ENCODE results near the gene AFG3L2. TPM values are rescaled to one million over a fixed set of nuclear protein-coding genes. Genes with fewer than 3 reads are reported as not detected.
"Not testable (repeated sequence)": the region's sequence is repeated elsewhere in the genome, so short reads cannot be mapped to it uniquely, and the experiment has no call there.

Gene AFG3L2
- total and polyA plus RNA-seq, 2 of the 8 experiments (the other 6 are each of a cell fraction or from before 2014, with no cell fraction given): 29.7 to 84.8 TPM

- no peak for TF ChIP-seq SUZ12 (IDR thresholded peaks at IDR 0.05; ENCODE audit: low read length)
- TF ChIP-seq KDM5A (IDR thresholded peaks at IDR 0.05; ENCODE audit: low read length): no peak
- no peak for TF ChIP-seq BCL11A (IDR thresholded peaks at IDR 0.05; ENCODE audit: low read depth in 2 of 2, low read length in 2 of 2)
Observed at GRCh38 chr18:12411456-12411855, 34.4 kb upstream of the AFG3L2 start (continued).

- CTCF ChIA-PET (ENCODE audit: partially characterized antibody): interaction anchor here (0.9 kb wide), 1 partner anchor 20 kb away, joined by 3 read pairs; no protein-coding TSS in a partner anchor
- peaks cover 1 to 11% (median 2%) of the 10 kb centered on the region in 4 experiments; a peak in 5 of 7 replicates for H3K4me1 ChIP-seq (replicated peaks in 1 of 4; ENCODE audit: control insufficient read depth in 3 of 4, insufficient read depth in 4 of 4, low read length in 3 of 4)
- peaks cover 0 to 15% (median 14%) of the 10 kb centered on the region in 4 experiments; a peak in 6 of 7 replicates for H3K27me3 ChIP-seq (replicated peaks in 1 of 4; ENCODE audit: control insufficient read depth in 3 of 4, extremely low read depth in 1 of 4, insufficient read depth in 3 of 4, low read length in 3 of 4)
- H4K8ac ChIP-seq (ENCODE audit: extremely low read depth, insufficient read depth, low read length); H3K27ac ChIP-seq (ENCODE audit: low read depth, low read length); H3K56ac ChIP-seq (replicated peaks; ENCODE audit: insufficient read length, low read depth, low read length); H4K91ac ChIP-seq (replicated peaks; ENCODE audit: insufficient read length, low read length); H3K14ac ChIP-seq (ENCODE audit: insufficient read length); H4K20me1 ChIP-seq (replicated peaks in 1 of 2; ENCODE audit: control insufficient read depth in 1 of 2, insufficient read depth in 2 of 2, low read length in 2 of 2); H2BK5ac ChIP-seq (ENCODE audit: low read depth, low read length); H4K5ac ChIP-seq (ENCODE audit: insufficient read length, low read depth, low read length); H2AFZ ChIP-seq (ENCODE audit: low read length); H3K4ac ChIP-seq (replicated peaks; ENCODE audit: insufficient read length, low read depth, low read length); H2BK120ac ChIP-seq (replicated peaks; ENCODE audit: low read depth, low read length); H3K23me2 ChIP-seq (ENCODE audit: low read depth, low read length); H3K9me3 ChIP-seq (ENCODE audit: insufficient read depth in 2 of 2, low read depth in 1 of 2, low read length in 1 of 2); H3K4me3 ChIP-seq (ENCODE audit: extremely low read depth in 1 of 4, insufficient read depth in 2 of 4, low read depth in 3 of 4, low read length in 4 of 4); H3K9ac ChIP-seq (replicated peaks in 1 of 4; ENCODE audit: extremely low read depth in 1 of 4, low read depth in 3 of 4, low read length in 3 of 4); H3K18ac ChIP-seq (ENCODE audit: extremely low read depth, low read length); H2BK20ac ChIP-seq (ENCODE audit: low read length); H3K4me2 ChIP-seq (ENCODE audit: insufficient read depth in 1 of 2, low read depth in 2 of 2, low read length in 2 of 2); H3K23ac ChIP-seq (ENCODE audit: insufficient read length); H3K79me1 ChIP-seq (ENCODE audit: low read depth, low read length); DNase-seq (ENCODE audit: low read depth in 1 of 2, low spot score in 2 of 2); H2BK15ac ChIP-seq (ENCODE audit: low read length); H3K36me3 ChIP-seq (ENCODE audit: control insufficient read depth in 2 of 4, insufficient read depth in 4 of 4, low read length in 3 of 4); H2AK5ac ChIP-seq (ENCODE audit: low read depth, low read length); FAIRE-seq; H2BK12ac ChIP-seq (ENCODE audit: low read depth, low read length); H3K79me2 ChIP-seq (ENCODE audit: control insufficient read depth in 1 of 2, insufficient read depth in 2 of 2, low read length in 2 of 2): not testable (repeated sequence)
- POLR2A ChIA-PET (ENCODE audit: partially characterized antibody): interaction anchor here (2.4 kb wide), 1 partner anchor 9 kb away, joined by 9 read pairs; no protein-coding TSS in a partner anchor
- 91% methylated on average over 8 of the region's 9 CpGs; no CpG with 5 or more reads in 1 of the 2 experiments for WGBS, 2 experiments (ENCODE audit: extremely low coverage in 1 of 2, insufficient coverage in 1 of 2, insufficient read length in 1 of 2, insufficient replicate concordance in 2 of 2, low coverage in 1 of 2, low lambda C conversion rate in 2 of 2, missing lambda C conversion rate in 1 of 2)
Observed at GRCh38 chr18:12410747-12411146, 33.7 kb upstream of the AFG3L2 start.

Measured in H1 (cell line).